Tibial nerve (tissue), 4 donors: ENCODE measurements around the gene STX18. TPM values are rescaled to one million over a fixed set of nuclear protein-coding genes. Genes with fewer than 3 reads are reported as not detected.
"Not testable (repeated sequence)": the region's sequence is repeated elsewhere in the genome, so short reads cannot be mapped to it uniquely, and the experiment has no call there.

ENCODE experiments used
- DNase-seq, 2 donors: peaks; one replicate each; pipeline ENCODE4 v3.0.0-alpha.2; 2019; ENCODE audit warnings: low spot score in 2 of 2
- H3K27ac ChIP-seq, 4 donors: fragments of 200-600 bp; sonication (generic) in 3 of 4; one replicate each; pipeline ENCODE4 v1.5.1; 2017 to 2019; ENCODE audit warnings: mild to moderate bottlenecking in 1 of 4
- H3K27me3 ChIP-seq, 2 donors: fragments of 200-600 bp; sonication (generic) in 1 of 2; one replicate each; pipeline versions ENCODE4 v1.5.1 to v1.6.0; 2017 to 2019
- H3K36me3 ChIP-seq, 3 donors: fragments of 200-600 bp; sonication (generic); one replicate each; pipeline ENCODE4 v1.5.1; 2018 to 2019
- H3K4me1 ChIP-seq, 4 donors: fragments of 200-600 bp; sonication (generic) in 3 of 4; one replicate each; pipeline ENCODE4 v1.5.1; 2017 to 2019
- H3K4me3 ChIP-seq, 4 donors: fragments of 200-600 bp; sonication (generic) in 3 of 4; one replicate each; pipeline ENCODE4 v1.5.1; 2017 to 2019; ENCODE audit warnings: mild to moderate bottlenecking in 1 of 4, moderate library complexity in 1 of 4
- H3K9me3 ChIP-seq, 4 donors: fragments of 200-600 bp; sonication (generic) in 3 of 4; one replicate each; pipeline ENCODE4 v1.5.1; 2017 to 2019
- CTCF ChIP-seq, 5 experiments: fragments of 200-600 bp in 3 of 5; fragments of 450-650 bp in 2 of 5; sonication (generic) in 3 of 5; IDR thresholded peaks; one replicate each; pipeline ENCODE4 v1.5.1; 2016 to 2019; ENCODE audit warnings: antibody characterized with exemption in 5 of 5, mild to moderate bottlenecking in 3 of 5, moderate library complexity in 2 of 5
- EP300 ChIP-seq, 2 donors: sonication (generic); formaldehyde crosslinking; IDR thresholded peaks; one replicate each; pipeline ENCODE4 v1.6.1; 2017; ENCODE audit warnings: antibody characterized with exemption in 2 of 2, mild to moderate bottlenecking in 1 of 2
- POLR2A ChIP-seq, 2 donors: fragments of 450-650 bp; IDR thresholded peaks; one replicate each; pipeline ENCODE4 v1.6.1; 2017; ENCODE audit warnings: antibody characterized with exemption in 2 of 2, mild to moderate bottlenecking in 2 of 2, moderate library complexity in 2 of 2
- WGBS, 2 donors: methylation state at CpG; one replicate each; pipeline ENCODE4 v1.1.5; 2018; 5-methylcytosine and 5-hydroxymethylcytosine counted together
- total RNA-seq, 4 donors: library from RNA; depleted of rRNA; stranded (reverse); fragments of >200 nt; gene quantifications; one replicate each; pipeline ENCODE4 v1.1.0, GENCODE V29; 2016

STX18 gene
- total RNA-seq, 4 donors from 2014 or later = 16.5 to 37.5 (median 21.4) TPM

- no peaks in the 10 kb centered on the region for H3K27me3 ChIP-seq
- TF ChIP-seq EP300 (IDR thresholded peaks at IDR 0.05) (no peak), CTCF (IDR thresholded peaks at IDR 0.05) (no peak), POLR2A (IDR thresholded peaks at IDR 0.05) (no peak)
- DNase-seq = no peak
- 75 to 80% methylated on average over 3 of the region's 3 CpGs for WGBS, 2 donors
- no peak overlapping the region for H3K4me3 ChIP-seq
- H3K27ac ChIP-seq = no peak overlapping the region
- no peaks in the 10 kb centered on the region for H3K9me3 ChIP-seq
- H3K36me3 ChIP-seq = no peaks in the 10 kb centered on the region
- peaks cover 0 to 30% (median 0%) of the 10 kb centered on the region in 4 donors for H3K4me1 ChIP-seq
Measured at GRCh38 chr4:4521136-4521535, 20.7 kb downstream of the STX18 start.

GRCh38 chr4:4519297-4519894 lies 22.5 kb downstream of the STX18 start:
- Histone ChIP-seq H3K4me1 (peaks cover 0 to 30% (median 0%) of the 10 kb centered on the region in 4 donors), H3K36me3 (no peaks in the 10 kb centered on the region), H3K9me3 (no peaks in the 10 kb centered on the region), H3K4me3 (no peak overlapping the region), H3K27me3 (no peaks in the 10 kb centered on the region), H3K27ac (no peak overlapping the region)
- 68 to 69% methylated on average over 4 of the region's 4 CpGs for WGBS, 2 donors
- TF ChIP-seq POLR2A (IDR thresholded peaks at IDR 0.05) (no peak), CTCF (IDR thresholded peaks at IDR 0.05) (peak in 3 of 5 experiments; percentile 24 to 34 (median 25))
- no peak for DNase-seq

- Histone ChIP-seq H3K27me3 (no peaks in the 10 kb centered on the region), H3K36me3 (no peaks in the 10 kb centered on the region), H3K4me1 (peaks cover 0 to 30% (median 0%) of the 10 kb centered on the region in 4 donors), H3K9me3 (no peaks in the 10 kb centered on the region), H3K4me3 (no peak overlapping the region), H3K27ac (no peak overlapping the region)
- TF ChIP-seq CTCF (IDR thresholded peaks at IDR 0.05) (no peak), POLR2A (IDR thresholded peaks at IDR 0.05) (no peak), EP300 (IDR thresholded peaks at IDR 0.05) (no peak)
- no peak for DNase-seq
- WGBS, 2 donors = 87 to 88% methylated on average over 5 of the region's 5 CpGs
Measured at GRCh38 chr4:4518747-4519146, 23.1 kb downstream of the STX18 start.

- no peaks in the 10 kb centered on the region for H3K27me3 ChIP-seq
- no peaks in the 10 kb centered on the region for H3K9me3 ChIP-seq
- DNase-seq = no peak
- TF ChIP-seq EP300 (IDR thresholded peaks at IDR 0.05) (no peak), POLR2A (IDR thresholded peaks at IDR 0.05) (no peak), CTCF (IDR thresholded peaks at IDR 0.05) (no peak)
- no peak overlapping the region for H3K27ac ChIP-seq
- H3K36me3 ChIP-seq = peaks cover 0 to 2% (median 0%) of the 10 kb centered on the region in 3 donors
- H3K4me1 ChIP-seq = peaks cover 0 to 12% (median 0%) of the 10 kb centered on the region in 4 donors
- no peak overlapping the region for H3K4me3 ChIP-seq
Measured at GRCh38 chr4:4514786-4515185, 27.1 kb downstream of the STX18 start.

GRCh38 chr4:4512282-4512681 lies 29.6 kb downstream of the STX18 start:
- Histone ChIP-seq H3K9me3 (no peaks in the 10 kb centered on the region), H3K4me3 (no peak overlapping the region), H3K27ac (no peak overlapping the region), H3K27me3 (no peaks in the 10 kb centered on the region), H3K36me3 (peaks cover 0 to 8% (median 0%) of the 10 kb centered on the region in 3 donors), H3K4me1 (peaks cover 0 to 7% (median 0%) of the 10 kb centered on the region in 4 donors)
- no peak for TF ChIP-seq CTCF (IDR thresholded peaks at IDR 0.05)
- no peak for TF ChIP-seq EP300 (IDR thresholded peaks at IDR 0.05)
- DNase-seq = no peak
- 84 to 90% methylated on average over 1 of the region's 1 CpG for WGBS, 2 donors

GRCh38 chr4:4510641-4511040 lies 31.2 kb downstream of the STX18 start:
- not testable (repeated sequence) for H3K27ac ChIP-seq, H3K4me3 ChIP-seq, DNase-seq, H3K27me3 ChIP-seq, H3K4me1 ChIP-seq, H3K36me3 ChIP-seq, H3K9me3 ChIP-seq
- WGBS, 2 donors = 94 to 95% methylated on average over 3 of the region's 3 CpGs
